Left renal pelvis (tissue), 4 donors: Measurements from ENCODE around the gene VPS4A. TPM values are rescaled to one million over a fixed set of nuclear protein-coding genes. Genes with fewer than 3 reads are reported as not detected.

Experiments used
- DNase-seq, 4 donors: peaks; one replicate each; pipeline ENCODE4 v3.0.0-alpha.2; 2013; ENCODE audit warnings: low read depth in 4 of 4, low spot score in 3 of 4
- polyA plus RNA-seq, 4 donors: library from polyadenylated mRNA; unstranded; fragments of 120-200 nt; gene quantifications; one replicate each; pipeline ENCODE4 v1.2.1, GENCODE V29; 2013; ENCODE audit not compliant: insufficient read length in 4 of 4

Gene VPS4A
- polyA plus RNA-seq, 4 donors = 38.5 to 54.1 (median 43.0) TPM

GRCh38 chr16:69325784-69326171, 14.6 kb downstream of the VPS4A start:
- DNase-seq = no peak

- DNase-seq = no peak
These were observed 15.2 kb downstream of the VPS4A start for GRCh38 chr16:69326172-69326873.

- no peak for DNase-seq
These were observed 16.6 kb downstream of the VPS4A start for GRCh38 chr16:69327585-69328310.

- DNase-seq = no peak
These were observed 17.7 kb downstream of the VPS4A start for GRCh38 chr16:69328854-69329316.

- DNase-seq = no peak
These were observed 18.5 kb downstream of the VPS4A start for GRCh38 chr16:69329369-69330285.

GRCh38 chr16:69330286-69331109, 19.3 kb downstream of the VPS4A start, which contains the start of gene PDF:
TSS of gene PDF (minus strand) at chr16:69330588. CDS start at chr16:69330570, 18 bp downstream.
- peak; percentile 73 to 87 (median 84) for DNase-seq

- no peak for DNase-seq
These were observed 23.5 kb downstream of the VPS4A start for GRCh38 chr16:69334696-69335095.

- DNase-seq = no peak
These were observed 27.6 kb downstream of the VPS4A start for GRCh38 chr16:69338557-69339288.

GRCh38 chr16:69339289-69340094, 28.3 kb downstream of the VPS4A start, which contains the start of the genes COG8 and NIP7:
TSS of gene COG8 (minus strand) at chr16:69339564. CDS start at chr16:69339552, 12 bp downstream.
TSS of gene NIP7 (plus strand) at chr16:69339772. CDS start at chr16:69339830, 58 bp downstream.
- DNase-seq = peak; percentile 91 to 97 (median 96)

GRCh38 chr16:69340095-69340644, 29.0 kb downstream of the VPS4A start:
- no peak for DNase-seq

GRCh38 chr16:69344171-69344570, 33.0 kb downstream of the VPS4A start:
- no peak for DNase-seq

GRCh38 chr16:69345923-69346322, 34.8 kb downstream of the VPS4A start:
- DNase-seq = no peak

- DNase-seq = no peak
These were observed 35.5 kb downstream of the VPS4A start for GRCh38 chr16:69346683-69347082.

GRCh38 chr16:69348222-69348621, 37.1 kb downstream of the VPS4A start:
- no peak for DNase-seq

- DNase-seq = no peak
These were observed 38.4 kb downstream of the VPS4A start for GRCh38 chr16:69349536-69349935.

GRCh38 chr16:69350536-69351133, 39.5 kb downstream of the VPS4A start:
- DNase-seq = no peak

GRCh38 chr16:69351309-69352027, 40.3 kb downstream of the VPS4A start, which contains the start of gene TMED6:
TSS of gene TMED6 (minus strand) at chr16:69351786. CDS start at chr16:69351753, 33 bp downstream.
- DNase-seq = no peak
